GM03348 (cell line): ENCODE measurements around the gene TRIM45.
A peak's percentile ranks its signal among the peaks of the same experiment; 100 is the strongest.

Source experiments
- DNase-seq: peaks from one replicate; pipeline ENCODE4 v3.0.0; 2012; ENCODE audit warnings: low spot score

Gene TRIM45

GRCh38 chr1:117098287-117098890, 23.2 kb downstream of the TRIM45 start:
- DNase-seq = no peak

- DNase-seq = no peak
These were observed 24.1 kb downstream of the TRIM45 start for GRCh38 chr1:117097443-117097842.

- DNase-seq = no peak
These were observed 24.6 kb downstream of the TRIM45 start for GRCh38 chr1:117096951-117097408.

GRCh38 chr1:117094841-117095604, 26.5 kb downstream of the TRIM45 start:
- peak; percentile 65 for DNase-seq

GRCh38 chr1:117093870-117094621, 27.5 kb downstream of the TRIM45 start:
- peak; percentile 36 for DNase-seq

- peak; percentile 79 for DNase-seq
These were observed 28.4 kb downstream of the TRIM45 start for GRCh38 chr1:117093091-117093534.

- no peak for DNase-seq
These were observed 29.0 kb downstream of the TRIM45 start for GRCh38 chr1:117092594-117092993.

GRCh38 chr1:117089996-117090395, 31.6 kb downstream of the TRIM45 start:
- DNase-seq = no peak

- no peak for DNase-seq
These were observed 33.9 kb downstream of the TRIM45 start for GRCh38 chr1:117087686-117088085.

GRCh38 chr1:117084231-117084630, 37.3 kb downstream of the TRIM45 start:
- DNase-seq = no peak

- no peak for DNase-seq
These were observed 41.8 kb downstream of the TRIM45 start for GRCh38 chr1:117079737-117080136.

GRCh38 chr1:117077267-117077666, 44.3 kb downstream of the TRIM45 start:
- DNase-seq = peak; percentile 69

GRCh38 chr1:117076648-117077047, 44.9 kb downstream of the TRIM45 start:
- DNase-seq = no peak

- no peak for DNase-seq
These were observed 51.4 kb downstream of the TRIM45 start for GRCh38 chr1:117070124-117070523.

- no peak for DNase-seq
These were observed 52.2 kb downstream of the TRIM45 start for GRCh38 chr1:117069220-117069844.

- DNase-seq = no peak
These were observed 53.0 kb downstream of the TRIM45 start for GRCh38 chr1:117068580-117068979.

- peak; percentile 75 for DNase-seq
These were observed 53.8 kb downstream of the TRIM45 start for GRCh38 chr1:117067533-117068370.

GRCh38 chr1:117066367-117066766, 55.2 kb downstream of the TRIM45 start:
- no peak for DNase-seq

GRCh38 chr1:117061986-117062415, 59.5 kb downstream of the TRIM45 start:
- DNase-seq = peak; percentile 38
